Endothelial cell of umbilical vein (primary cell): ENCODE data around the gene KRTAP9-9. TPM values are rescaled to one million over a fixed set of nuclear protein-coding genes. Genes with fewer than 3 reads are reported as not detected.

Experiments used
- BruUV-seq: library from RNA; stranded (reverse); fragments of 400-500 nt; replicated peaks from 2 replicates; lab custom pipeline; 2021; lab: Mats Ljungman, UMichigan
- CTCF ChIA-PET: fragments of 300-600, 350-600 bp; sonication (Branson Sonifier 250); formaldehyde crosslinking; loops from one replicate; lab custom pipeline; 2021; ENCODE audit warnings: antibody characterized with exemption, inconsistent platforms; lab: Charles Lee
- POLR2A ChIA-PET: fragments of 300-600, 350-600 bp; sonication (Branson Sonifier 250); formaldehyde crosslinking; loops from one replicate; lab custom pipeline; 2021; ENCODE audit warnings: antibody characterized with exemption, inconsistent platforms; lab: Charles Lee
- DNase-seq: peaks from one replicate; pipeline ENCODE4 v3.0.0-alpha.2; 2011; ENCODE audit warnings: low read depth, low spot score
- FAIRE-seq: peaks from 2 replicates; lab custom pipeline; 2011; peaks lifted over from hg19 to GRCh38; lab: Jason Lieb, UNC
- H2AFZ ChIP-seq: 2 replicates; pipeline ENCODE4 v1.6.0; 2012; ENCODE audit warnings: low read depth, low read length, control low read depth, inconsistent platforms
- H3K27ac ChIP-seq: 2 replicates; pipeline ENCODE4 v1.5.1; 2011; ENCODE audit warnings: low read depth, mild to moderate bottlenecking, control low read depth, low read length, moderate library complexity; ENCODE audit not compliant: insufficient read depth
- H3K27me3 ChIP-seq, 2 experiments: 2 replicates each; pipeline versions ENCODE4 v1.6.0 to v1.6.1; 2011; ENCODE audit warnings: low read length in 2 of 2, mixed read lengths in 1 of 2; ENCODE audit not compliant: control insufficient read depth in 2 of 2, insufficient read depth in 2 of 2
- H3K36me3 ChIP-seq, 2 experiments: 2 replicates in 1 of 2; 3 replicates in 1 of 2; pipeline ENCODE4 v1.5.1; 2011; ENCODE audit warnings: low read length in 2 of 2, mild to moderate bottlenecking in 1 of 2, moderate library complexity in 1 of 2; ENCODE audit not compliant: control insufficient read depth in 2 of 2, insufficient read depth in 2 of 2; ENCODE audit errors: extremely low read depth in 1 of 2
- H3K4me1 ChIP-seq: 3 replicates; pipeline ENCODE4 v1.5.1; 2011; ENCODE audit warnings: mild to moderate bottlenecking, low read length; ENCODE audit not compliant: control insufficient read depth, insufficient read depth; ENCODE audit errors: extremely low read depth
- H3K4me2 ChIP-seq: 2 replicates; pipeline ENCODE4 v1.6.1; 2011; ENCODE audit warnings: low read length, control low read depth, mixed read lengths; ENCODE audit not compliant: insufficient read depth
- H3K4me3 ChIP-seq, 3 experiments: fragments of 200-600 bp in 1 of 3; sonication (generic), shearing (Covaris generic) in 1 of 3; replicated peaks in 1 of 3; 2 replicates each; pipeline ENCODE4 v1.5.1; 2011 to 2016; ENCODE audit warnings: control low read depth in 3 of 3, low read length in 3 of 3, mild to moderate bottlenecking in 2 of 3, inconsistent platforms in 1 of 3, low read depth in 1 of 3, moderate library complexity in 1 of 3; ENCODE audit not compliant: insufficient read depth in 1 of 3
- H3K79me2 ChIP-seq: 2 replicates; pipeline ENCODE4 v1.6.0; 2012; ENCODE audit warnings: low read length, inconsistent platforms; ENCODE audit not compliant: control insufficient read depth, insufficient read depth
- H3K9ac ChIP-seq: replicated peaks from 2 replicates; pipeline ENCODE3; 2011; ENCODE audit warnings: low read length, control low read depth; ENCODE audit not compliant: insufficient read depth; ENCODE audit errors: extremely low read depth
- H3K9me1 ChIP-seq: replicated peaks from 3 replicates; pipeline ENCODE4 v1.6.0; 2011; ENCODE audit warnings: mild to moderate bottlenecking, low read length; ENCODE audit not compliant: control insufficient read depth, insufficient read depth; ENCODE audit errors: extremely low read depth
- H3K9me3 ChIP-seq: replicated peaks from 2 replicates; pipeline ENCODE4 v1.5.1; 2012; ENCODE audit warnings: low read length, inconsistent platforms; ENCODE audit not compliant: control insufficient read depth, insufficient read depth
- H4K20me1 ChIP-seq: replicated peaks from 2 replicates; pipeline ENCODE3; 2011; ENCODE audit warnings: mild to moderate bottlenecking, low read length; ENCODE audit not compliant: control insufficient read depth, insufficient read depth; ENCODE audit errors: extremely low read depth
- EZH2 ChIP-seq: IDR thresholded peaks from 2 replicates; pipeline ENCODE4 v1.6.1; 2012; ENCODE audit warnings: borderline replicate concordance, low read depth, mild to moderate bottlenecking, moderate library complexity, low read length, inconsistent platforms; ENCODE audit not compliant: severe bottlenecking
- FOS ChIP-seq: IDR thresholded peaks from 2 replicates; pipeline ENCODE4 v1.6.1; 2011; ENCODE audit warnings: mild to moderate bottlenecking, low read length, moderate library complexity, borderline replicate concordance; ENCODE audit not compliant: insufficient read depth
- GATA2 ChIP-seq: IDR thresholded peaks from 2 replicates; pipeline ENCODE4 v1.7.0; 2011; ENCODE audit warnings: low read depth, mild to moderate bottlenecking, moderate library complexity, mixed read lengths, low read length; ENCODE audit not compliant: insufficient read length, insufficient read depth
- JUN ChIP-seq: IDR thresholded peaks from 2 replicates; pipeline ENCODE4 v1.6.1; 2011; ENCODE audit warnings: borderline replicate concordance, low read depth; ENCODE audit not compliant: insufficient read length, insufficient read depth
- MYC ChIP-seq: IDR thresholded peaks from one replicate; pipeline ENCODE4 v1.6.1; 2011; ENCODE audit warnings: mild to moderate bottlenecking, low read depth, low read length
- POLR2A ChIP-seq: IDR thresholded peaks from 2 replicates; pipeline ENCODE4 v1.6.1; 2012; ENCODE audit warnings: low read depth, mild to moderate bottlenecking, control low read depth, low read length
- POLR2AphosphoS5 ChIP-seq: IDR thresholded peaks from 2 replicates; pipeline ENCODE4 v1.6.1; 2012; ENCODE audit warnings: low read depth, mild to moderate bottlenecking, control low read depth, low read length, moderate library complexity; ENCODE audit not compliant: insufficient read depth
- dilution Hi-C: fragments of 300-500 bp; cut with MboI; formaldehyde crosslinking; loops from one replicate; pipeline ENCODE4 v1.15.0; 2019; ENCODE audit warnings: low sequenced_read_pairs; ENCODE audit not compliant: extremely low pct_ligation_motif_present
- intact Hi-C: fragments of 100-400 bp; cut with micrococcal nuclease; formaldehyde crosslinking; loops from one replicate; pipeline ENCODE4 v1.10.0; 2022
- polyA plus RNA-seq, 4 experiments: library from polyadenylated mRNA; depleted of rRNA in 3 of 4; stranded (reverse) in 3 of 4; unstranded in 1 of 4; fragments of >200 nt; gene quantifications; 2 replicates each; pipeline versions ENCODE4 v1.2.1 to v1.2.3, GENCODE V29; 2011 to 2012; ENCODE audit warnings: missing spikeins in 1 of 4
- total RNA-seq: library from RNA; stranded (reverse); gene quantifications from 2 replicates; pipeline ENCODE4 v1.2.3, GENCODE V29; 2021
- TF ChIP-seq, protein P1 (sequence below): IDR thresholded peaks from 2 replicates; pipeline ENCODE4 v1.6.1; 2011; ENCODE audit not compliant: insufficient read depth, insufficient read length
- TF ChIP-seq, protein P2 (sequence below), 2 donors: IDR thresholded peaks; 1 replicate in 1 of 2; 2 replicates in 1 of 2; pipeline ENCODE4 v1.5.1; 2011; ENCODE audit warnings: low read length in 2 of 2, mild to moderate bottlenecking in 2 of 2, moderate library complexity in 2 of 2, control low read depth in 1 of 2, inconsistent platforms in 1 of 2, low read depth in 1 of 2; ENCODE audit not compliant: insufficient read depth in 1 of 2; ENCODE audit errors: extremely low read depth in 1 of 2

The KRTAP9-9 gene
- total and polyA plus RNA-seq, 2 donors (not counting 3 experiments of a cell fraction or from before 2014, with no cell fraction given): not detected

DNA sequence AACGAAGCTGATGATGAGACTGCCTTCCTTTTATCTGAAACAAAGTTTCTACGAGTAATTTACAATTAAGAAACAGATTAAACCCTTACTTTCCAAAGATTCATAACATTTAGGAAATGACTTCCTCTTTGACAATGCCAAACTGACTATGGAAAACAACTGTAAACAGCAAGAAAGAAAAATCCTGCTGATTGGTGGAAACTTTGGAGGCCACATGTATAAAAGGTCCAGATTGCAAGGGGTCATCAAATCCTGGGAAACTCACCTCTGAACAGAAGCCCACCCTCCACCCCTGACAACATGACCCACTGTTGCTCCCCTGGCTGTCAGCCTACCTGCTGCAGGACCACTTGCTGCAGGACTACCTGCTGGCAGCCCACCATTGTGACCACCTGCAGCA lies 9.9 kb downstream of the KRTAP9-9 start, which contains the start of gene KRTAP9-6:
TSS of gene KRTAP9-6 (plus strand) at position 301 of the 400 bp plus-strand sequence. CDS start at position 301, 0 bp downstream.
- dilution Hi-C loops (no loop called here), intact Hi-C loops (loop anchor here (1.0 kb wide), 1 partner anchor 11 kb away; no protein-coding TSS in a partner anchor)
- Histone ChIP-seq H3K4me1 (no peaks in the 10 kb centered on the region), H3K36me3 (no peaks in the 10 kb centered on the region), H3K4me2 (no peak within 1 kb of the TSS), H3K27ac (no peak within 1 kb of the TSS), H3K9ac (no peak within 1 kb of the TSS), H3K79me2 (no peaks in the 10 kb centered on the region), H3K9me3 (no peaks in the 10 kb centered on the region), H4K20me1 (no peaks in the 10 kb centered on the region), H3K9me1 (no peaks in the 10 kb centered on the region), H2AFZ (no peak within 1 kb of the TSS), H3K27me3 (no peaks in the 10 kb centered on the region), H3K4me3 (no peak within 1 kb of the TSS)
- POLR2A ChIA-PET: no interaction called here
- FAIRE-seq (no peak), DNase-seq (no peak)
- TF ChIP-seq POLR2AphosphoS5 (no peak), GATA2 (no peak), JUN (no peak), POLR2A (no peak), FOS (no peak), MYC (no peak), EZH2 (no peak)
- TF ChIP-seq, protein P1, sequence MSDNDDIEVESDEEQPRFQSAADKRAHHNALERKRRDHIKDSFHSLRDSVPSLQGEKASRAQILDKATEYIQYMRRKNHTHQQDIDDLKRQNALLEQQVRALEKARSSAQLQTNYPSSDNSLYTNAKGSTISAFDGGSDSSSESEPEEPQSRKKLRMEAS: no peak
- TF ChIP-seq, protein P2, sequence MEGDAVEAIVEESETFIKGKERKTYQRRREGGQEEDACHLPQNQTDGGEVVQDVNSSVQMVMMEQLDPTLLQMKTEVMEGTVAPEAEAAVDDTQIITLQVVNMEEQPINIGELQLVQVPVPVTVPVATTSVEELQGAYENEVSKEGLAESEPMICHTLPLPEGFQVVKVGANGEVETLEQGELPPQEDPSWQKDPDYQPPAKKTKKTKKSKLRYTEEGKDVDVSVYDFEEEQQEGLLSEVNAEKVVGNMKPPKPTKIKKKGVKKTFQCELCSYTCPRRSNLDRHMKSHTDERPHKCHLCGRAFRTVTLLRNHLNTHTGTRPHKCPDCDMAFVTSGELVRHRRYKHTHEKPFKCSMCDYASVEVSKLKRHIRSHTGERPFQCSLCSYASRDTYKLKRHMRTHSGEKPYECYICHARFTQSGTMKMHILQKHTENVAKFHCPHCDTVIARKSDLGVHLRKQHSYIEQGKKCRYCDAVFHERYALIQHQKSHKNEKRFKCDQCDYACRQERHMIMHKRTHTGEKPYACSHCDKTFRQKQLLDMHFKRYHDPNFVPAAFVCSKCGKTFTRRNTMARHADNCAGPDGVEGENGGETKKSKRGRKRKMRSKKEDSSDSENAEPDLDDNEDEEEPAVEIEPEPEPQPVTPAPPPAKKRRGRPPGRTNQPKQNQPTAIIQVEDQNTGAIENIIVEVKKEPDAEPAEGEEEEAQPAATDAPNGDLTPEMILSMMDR (IDR thresholded peaks at IDR 0.05; ENCODE audit: extremely low read depth in 1 of 2, insufficient read depth in 1 of 2, low read depth in 1 of 2, low read length in 2 of 2): no peak
- CTCF ChIA-PET: interaction anchor here (1.5 kb wide), 1 partner anchor 11 kb away, joined by 6 read pairs; no protein-coding TSS in a partner anchor
- BruUV-seq: no TSS peak
